HG03342 (cell line): ENCODE measurements around the gene PIH1D2.
"Not testable (repeated sequence)": the region's sequence is repeated elsewhere in the genome, so short reads cannot be mapped to it uniquely, and the experiment has no call there.

Experiments
- ATAC-seq: cut with Tn5 transposase; IDR thresholded peaks from one replicate; pipeline ENCODE4 v1.9.1; 2021; ENCODE audit warnings: mild to moderate bottlenecking, moderate library complexity; ENCODE audit not compliant: unreplicated experiment

Gene PIH1D2

GRCh38 chr11:112057170-112057569 lies 16.6 kb downstream of the PIH1D2 start:
- ATAC-seq: no peak

GRCh38 chr11:112051768-112052167 lies 22.0 kb downstream of the PIH1D2 start:
- no peak for ATAC-seq

- peak; percentile 76 for ATAC-seq
These were observed 23.1 kb downstream of the PIH1D2 start for GRCh38 chr11:112050721-112051120.

- no peak for ATAC-seq
These were observed 24.0 kb downstream of the PIH1D2 start for GRCh38 chr11:112049777-112050176.

GRCh38 chr11:112048256-112048655 lies 25.6 kb downstream of the PIH1D2 start:
- ATAC-seq: not testable (repeated sequence)

GRCh38 chr11:112046647-112047046 lies 27.2 kb downstream of the PIH1D2 start:
- ATAC-seq: not testable (repeated sequence)

- ATAC-seq: no peak
These were observed 28.9 kb downstream of the PIH1D2 start for GRCh38 chr11:112044961-112045360.

- no peak for ATAC-seq
These were observed 30.9 kb downstream of the PIH1D2 start for GRCh38 chr11:112042961-112043304.

- no peak for ATAC-seq
These were observed 31.5 kb downstream of the PIH1D2 start for GRCh38 chr11:112042161-112042960.

GRCh38 chr11:112037527-112037926 lies 36.3 kb downstream of the PIH1D2 start:
- no peak for ATAC-seq

GRCh38 chr11:112033902-112034301 lies 39.9 kb downstream of the PIH1D2 start:
- no peak for ATAC-seq

- no peak for ATAC-seq
These were observed 44.4 kb downstream of the PIH1D2 start for GRCh38 chr11:112029460-112029859.

- ATAC-seq: not testable (repeated sequence)
These were observed 46.9 kb downstream of the PIH1D2 start for GRCh38 chr11:112026784-112027410.

GRCh38 chr11:112025707-112026106 lies 48.1 kb downstream of the PIH1D2 start:
- ATAC-seq: peak; percentile 0

- peak; percentile 61 for ATAC-seq
These were observed 48.8 kb downstream of the PIH1D2 start, which contains the start of gene DLAT for GRCh38 chr11:112024773-112025678. TSS of gene DLAT (plus strand) at chr11:112025408. CDS start at chr11:112025473, 65 bp downstream.

GRCh38 chr11:112024178-112024772 lies 49.5 kb downstream of the PIH1D2 start:
- peak; percentile 57 for ATAC-seq

GRCh38 chr11:112023104-112023503 lies 50.7 kb downstream of the PIH1D2 start:
- no peak for ATAC-seq

GRCh38 chr11:112019066-112019465 lies 54.8 kb downstream of the PIH1D2 start:
- no peak for ATAC-seq
